ENCODE data around the gene NCOA1.

NCOA1 gene

DNA sequence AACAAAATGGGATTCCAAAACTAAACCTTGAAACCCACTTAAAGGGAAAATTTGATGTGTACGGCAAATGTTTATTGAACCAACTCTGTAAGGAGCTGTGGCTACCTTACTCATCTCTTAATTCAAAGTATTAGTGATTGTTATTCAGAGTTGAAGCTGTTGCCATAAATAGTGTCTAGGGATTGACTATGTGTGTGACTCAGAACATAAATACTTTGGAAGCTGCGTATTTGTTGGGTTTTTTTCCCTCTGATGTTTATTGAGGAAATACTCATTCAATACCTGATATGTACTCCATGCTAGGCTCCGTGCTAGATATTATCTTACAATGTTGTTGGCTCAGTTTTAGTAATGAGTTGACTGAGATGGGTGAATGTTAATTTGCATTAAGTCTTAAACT lies 211.7 kb downstream of the NCOA1 start:
- Histone ChIP-seq H3K27ac (ENCODE audit: extremely low read depth, low read depth, low read length) (no peak overlapping the region), H3K4me1 (ENCODE audit: control insufficient read depth, insufficient read depth, low read length) (peaks cover 8% of the 10 kb centered on the region; the same call in 1 of the 2 replicates), H3K36me3 (ENCODE audit: control insufficient read depth in 2 of 2, insufficient read depth in 1 of 2, low read length in 2 of 2) (peaks cover 0 to 13% of the 10 kb centered on the region in 2 experiments), H3K4me3 (ENCODE audit: low read depth, low read length) (no peak overlapping the region), H3K9me3 (ENCODE audit: control insufficient read depth, insufficient read depth, low read depth, low read length) (no peaks in the 10 kb centered on the region)
- CTCF ChIA-PET: interaction anchor here (0.5 to 1.0 kb wide), 2 partner anchors 175 to 292 kb away, joined by 3 to 4 read pairs; no protein-coding TSS in a partner anchor
- POLR2A ChIA-PET: no interaction called here
- TF ChIP-seq, protein P1, sequence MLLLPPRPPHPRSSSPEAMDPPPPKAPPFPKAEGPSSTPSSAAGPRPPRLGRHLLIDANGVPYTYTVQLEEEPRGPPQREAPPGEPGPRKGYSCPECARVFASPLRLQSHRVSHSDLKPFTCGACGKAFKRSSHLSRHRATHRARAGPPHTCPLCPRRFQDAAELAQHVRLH (tag by site-specific recombination; IDR thresholded peaks at IDR 0.05): no peak
- TF ChIP-seq, protein P2, sequence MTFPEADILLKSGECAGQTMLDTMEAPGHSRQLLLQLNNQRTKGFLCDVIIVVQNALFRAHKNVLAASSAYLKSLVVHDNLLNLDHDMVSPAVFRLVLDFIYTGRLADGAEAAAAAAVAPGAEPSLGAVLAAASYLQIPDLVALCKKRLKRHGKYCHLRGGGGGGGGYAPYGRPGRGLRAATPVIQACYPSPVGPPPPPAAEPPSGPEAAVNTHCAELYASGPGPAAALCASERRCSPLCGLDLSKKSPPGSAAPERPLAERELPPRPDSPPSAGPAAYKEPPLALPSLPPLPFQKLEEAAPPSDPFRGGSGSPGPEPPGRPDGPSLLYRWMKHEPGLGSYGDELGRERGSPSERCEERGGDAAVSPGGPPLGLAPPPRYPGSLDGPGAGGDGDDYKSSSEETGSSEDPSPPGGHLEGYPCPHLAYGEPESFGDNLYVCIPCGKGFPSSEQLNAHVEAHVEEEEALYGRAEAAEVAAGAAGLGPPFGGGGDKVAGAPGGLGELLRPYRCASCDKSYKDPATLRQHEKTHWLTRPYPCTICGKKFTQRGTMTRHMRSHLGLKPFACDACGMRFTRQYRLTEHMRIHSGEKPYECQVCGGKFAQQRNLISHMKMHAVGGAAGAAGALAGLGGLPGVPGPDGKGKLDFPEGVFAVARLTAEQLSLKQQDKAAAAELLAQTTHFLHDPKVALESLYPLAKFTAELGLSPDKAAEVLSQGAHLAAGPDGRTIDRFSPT (tag by site-specific recombination; IDR thresholded peaks at IDR 0.05): 0 out of 2 replicates have a peak, but pooled peaks have one; percentile 15
- TF ChIP-seq TRIM28 (IDR thresholded peaks at IDR 0.05; ENCODE audit: borderline replicate concordance, low read length): peak; percentile 19; the same call in 1 of the 2 replicates

- H3K36me3 ChIP-seq (ENCODE audit: control insufficient read depth in 2 of 2, insufficient read depth in 1 of 2, low read length in 2 of 2): peaks cover 0 to 13% of the 10 kb centered on the region in 2 experiments
- H3K9me3 ChIP-seq (ENCODE audit: control insufficient read depth, insufficient read depth, low read depth, low read length): no peaks in the 10 kb centered on the region
- H3K4me3 ChIP-seq (ENCODE audit: low read depth, low read length): no peak overlapping the region
- H3K4me1 ChIP-seq (ENCODE audit: control insufficient read depth, insufficient read depth, low read length): peaks cover 8% of the 10 kb centered on the region
- TF ChIP-seq ZNF529 (tag by site-specific recombination; IDR thresholded peaks at IDR 0.05; ENCODE audit: insufficient replicate concordance) (no peak), ZNF37A (tag by site-specific recombination; IDR thresholded peaks at IDR 0.05) (no peak), ZNF214 (tag by site-specific recombination; IDR thresholded peaks at IDR 0.05; ENCODE audit: borderline replicate concordance) (no peak), ZBTB21 (tag by site-specific recombination; IDR thresholded peaks at IDR 0.05) (no peak), ZBTB7A (tag by site-specific recombination; IDR thresholded peaks at IDR 0.05; ENCODE audit: low read depth) (no peak), ZNF133 (tag by site-specific recombination; IDR thresholded peaks at IDR 0.05) (no peak), ZBTB1 (tag by site-specific recombination; IDR thresholded peaks at IDR 0.05) (no peak), ZNF776 (tag by site-specific recombination; IDR thresholded peaks at IDR 0.05; ENCODE audit: borderline replicate concordance) (no peak), ZNF292 (tag by site-specific recombination; IDR thresholded peaks at IDR 0.05; ENCODE audit: borderline replicate concordance, low read depth) (no peak), ZNF416 (tag by site-specific recombination; IDR thresholded peaks at IDR 0.05) (no peak), SP3 (tag by site-specific recombination; IDR thresholded peaks at IDR 0.05) (no peak), ZNF112 (tag by site-specific recombination; IDR thresholded peaks at IDR 0.05) (no peak), ZNF501 (tag by site-specific recombination; IDR thresholded peaks at IDR 0.05) (no peak), ZNF571 (tag by site-specific recombination; IDR thresholded peaks at IDR 0.05) (no peak), ZNF341 (tag by site-specific recombination; IDR thresholded peaks at IDR 0.05; ENCODE audit: low read depth) (no peak), ZNF157 (tag by site-specific recombination; IDR thresholded peaks at IDR 0.05) (no peak), ZNF10 (tag by site-specific recombination; IDR thresholded peaks at IDR 0.05) (no peak)
- TF ChIP-seq, protein P3, sequence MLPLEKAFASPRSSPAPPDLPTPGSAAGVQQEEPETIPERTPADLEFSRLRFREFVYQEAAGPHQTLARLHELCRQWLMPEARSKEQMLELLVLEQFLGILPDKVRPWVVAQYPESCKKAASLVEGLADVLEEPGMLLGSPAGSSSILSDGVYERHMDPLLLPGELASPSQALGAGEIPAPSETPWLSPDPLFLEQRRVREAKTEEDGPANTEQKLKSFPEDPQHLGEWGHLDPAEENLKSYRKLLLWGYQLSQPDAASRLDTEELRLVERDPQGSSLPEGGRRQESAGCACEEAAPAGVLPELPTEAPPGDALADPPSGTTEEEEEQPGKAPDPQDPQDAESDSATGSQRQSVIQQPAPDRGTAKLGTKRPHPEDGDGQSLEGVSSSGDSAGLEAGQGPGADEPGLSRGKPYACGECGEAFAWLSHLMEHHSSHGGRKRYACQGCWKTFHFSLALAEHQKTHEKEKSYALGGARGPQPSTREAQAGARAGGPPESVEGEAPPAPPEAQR (tag by site-specific recombination; IDR thresholded peaks at IDR 0.05): no peak
- TF ChIP-seq, protein P4, sequence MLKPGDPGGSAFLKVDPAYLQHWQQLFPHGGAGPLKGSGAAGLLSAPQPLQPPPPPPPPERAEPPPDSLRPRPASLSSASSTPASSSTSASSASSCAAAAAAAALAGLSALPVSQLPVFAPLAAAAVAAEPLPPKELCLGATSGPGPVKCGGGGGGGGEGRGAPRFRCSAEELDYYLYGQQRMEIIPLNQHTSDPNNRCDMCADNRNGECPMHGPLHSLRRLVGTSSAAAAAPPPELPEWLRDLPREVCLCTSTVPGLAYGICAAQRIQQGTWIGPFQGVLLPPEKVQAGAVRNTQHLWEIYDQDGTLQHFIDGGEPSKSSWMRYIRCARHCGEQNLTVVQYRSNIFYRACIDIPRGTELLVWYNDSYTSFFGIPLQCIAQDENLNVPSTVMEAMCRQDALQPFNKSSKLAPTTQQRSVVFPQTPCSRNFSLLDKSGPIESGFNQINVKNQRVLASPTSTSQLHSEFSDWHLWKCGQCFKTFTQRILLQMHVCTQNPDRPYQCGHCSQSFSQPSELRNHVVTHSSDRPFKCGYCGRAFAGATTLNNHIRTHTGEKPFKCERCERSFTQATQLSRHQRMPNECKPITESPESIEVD (tag by site-specific recombination; IDR thresholded peaks at IDR 0.05): no peak
- TF ChIP-seq, protein P5, sequence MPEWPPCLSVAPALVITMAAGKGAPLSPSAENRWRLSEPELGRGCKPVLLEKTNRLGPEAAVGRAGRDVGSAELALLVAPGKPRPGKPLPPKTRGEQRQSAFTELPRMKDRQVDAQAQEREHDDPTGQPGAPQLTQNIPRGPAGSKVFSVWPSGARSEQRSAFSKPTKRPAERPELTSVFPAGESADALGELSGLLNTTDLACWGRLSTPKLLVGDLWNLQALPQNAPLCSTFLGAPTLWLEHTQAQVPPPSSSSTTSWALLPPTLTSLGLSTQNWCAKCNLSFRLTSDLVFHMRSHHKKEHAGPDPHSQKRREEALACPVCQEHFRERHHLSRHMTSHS (tag by site-specific recombination; IDR thresholded peaks at IDR 0.05): no peak
- no peak overlapping the region for H3K27ac ChIP-seq (ENCODE audit: extremely low read depth, low read depth, low read length)
- ChIA-PET CTCF (no interaction called here), POLR2A (no interaction called here)
Measured at GRCh38 chr2:24704692-24705091, 213.6 kb downstream of the NCOA1 start.
